ENCODE data around the gene NCAPG2.

NCAPG2 gene

GRCh38 chr7:158734861-158735260 is 30.3 kb upstream of the NCAPG2 start:
- DNase-seq (ENCODE audit: low read depth in 2 of 2), result no peak

- DNase-seq (ENCODE audit: low read depth in 2 of 2), result no peak
Measured at GRCh38 chr7:158733775-158734494, 29.3 kb upstream of the NCAPG2 start.

GRCh38 chr7:158733220-158733519 is 28.6 kb upstream of the NCAPG2 start:
- DNase-seq (ENCODE audit: low read depth in 2 of 2), result no peak

GRCh38 chr7:158732494-158733219 is 28.1 kb upstream of the NCAPG2 start:
- DNase-seq (ENCODE audit: low read depth in 2 of 2), result no peak

DNA sequence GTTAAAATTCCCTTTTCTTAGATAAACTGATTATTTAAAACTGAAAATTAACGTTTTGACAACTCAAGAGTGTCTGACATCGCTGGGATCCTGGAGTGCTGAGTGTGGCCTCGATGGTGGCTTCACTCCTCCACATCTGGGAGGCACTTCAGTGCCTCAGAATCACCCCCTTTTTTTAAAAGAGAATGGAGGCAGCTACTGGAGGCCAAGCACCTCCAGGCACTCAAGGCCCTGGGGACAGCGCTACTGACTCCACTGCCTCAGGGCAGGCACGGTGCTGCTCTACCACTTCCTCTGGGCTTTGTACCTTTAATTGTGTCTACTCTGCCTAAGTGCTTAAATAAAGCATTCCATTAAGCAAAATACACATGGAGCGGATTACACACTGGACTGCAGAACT is 27.2 kb upstream of the NCAPG2 start:
- DNase-seq (ENCODE audit: low read depth in 2 of 2), result no peak

GRCh38 chr7:158730383-158731346 is 26.1 kb upstream of the NCAPG2 start:
- no peak for DNase-seq (ENCODE audit: low read depth in 2 of 2)

GRCh38 chr7:158729646-158730382 is 25.2 kb upstream of the NCAPG2 start:
- DNase-seq (ENCODE audit: low read depth in 2 of 2), result no peak

DNA sequence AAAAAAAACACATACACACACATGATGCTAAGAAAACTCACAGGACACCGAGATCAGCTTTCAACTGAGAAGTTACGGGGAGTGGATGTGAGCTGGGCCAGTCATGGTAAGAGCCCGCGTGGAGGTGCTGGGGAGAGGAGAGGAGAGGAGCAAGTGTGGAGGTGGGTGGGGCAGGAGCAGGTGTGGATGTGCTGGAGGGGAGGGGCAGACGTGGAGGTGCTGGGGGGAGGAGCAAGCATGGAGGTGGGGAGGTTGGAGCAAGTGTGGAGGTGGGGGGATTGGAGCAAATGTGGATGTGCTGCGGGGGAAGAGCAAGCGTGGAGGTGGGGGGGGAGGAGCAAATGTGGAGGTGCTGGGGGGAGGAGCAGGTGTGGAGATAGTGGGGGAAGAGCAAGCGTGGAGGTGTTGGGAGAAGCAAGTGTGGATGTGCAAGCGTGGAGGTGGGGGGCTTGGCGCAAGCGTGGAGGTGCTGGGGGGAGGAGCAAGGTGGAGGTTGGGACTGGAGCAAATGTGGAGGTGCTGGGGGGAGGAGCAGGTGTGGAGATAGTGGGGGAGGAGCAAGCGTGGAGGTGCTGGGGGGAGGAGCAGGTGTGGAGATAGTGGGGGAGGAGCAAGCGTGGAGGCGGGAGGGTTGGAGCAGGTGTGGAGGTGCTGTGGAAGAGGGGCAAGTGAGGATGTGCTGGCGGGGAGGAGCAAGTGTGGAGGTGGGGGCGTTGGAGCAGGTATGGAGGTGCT is 24.5 kb upstream of the NCAPG2 start:
- no peak for DNase-seq (ENCODE audit: low read depth in 2 of 2)

DNA sequence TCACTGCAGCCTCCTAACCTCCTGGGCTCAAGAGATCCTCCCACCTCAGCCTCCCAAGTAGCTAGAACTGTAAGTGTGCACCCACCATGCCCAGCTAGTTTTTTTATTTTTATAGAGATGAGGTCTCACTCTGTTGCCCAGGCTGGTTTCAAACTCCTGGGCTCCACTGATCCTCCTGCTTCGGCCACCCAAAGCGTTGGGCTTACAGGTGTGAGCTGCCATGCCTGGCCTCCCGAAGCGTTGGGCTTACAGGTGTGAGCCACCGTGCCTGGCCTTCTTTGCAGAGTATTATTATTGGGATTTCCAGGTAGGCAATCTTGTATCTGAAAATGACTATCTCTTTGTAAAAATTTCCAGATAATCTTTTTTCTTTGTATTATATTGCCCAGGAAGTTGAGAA is 23.1 kb upstream of the NCAPG2 start:
- no peak for DNase-seq (ENCODE audit: low read depth in 2 of 2)

DNA sequence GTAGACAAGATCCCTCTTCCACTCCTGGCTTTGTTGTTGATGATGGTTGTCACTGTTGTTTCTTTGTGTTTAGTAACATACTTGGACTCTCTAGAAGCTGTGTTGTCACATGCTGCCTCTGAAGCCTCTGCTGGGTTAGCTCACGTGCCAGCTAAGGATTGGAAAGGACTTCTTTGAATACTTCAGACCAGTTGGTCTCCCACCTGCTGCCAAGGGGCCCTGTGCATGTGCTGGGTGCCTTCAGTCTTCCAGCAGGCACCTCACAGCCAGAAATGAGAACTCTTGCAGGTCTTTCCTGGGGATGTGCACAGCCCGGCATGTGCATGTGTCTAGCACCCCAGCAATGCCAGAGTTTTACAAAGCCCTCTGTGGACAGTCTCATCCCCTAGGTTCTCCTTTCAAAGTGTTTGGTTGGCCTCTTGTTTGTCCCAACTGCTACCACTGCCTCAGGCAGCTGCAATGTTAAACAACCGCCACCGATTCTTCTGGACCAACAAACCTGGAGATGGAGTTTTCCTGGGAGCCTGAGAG is 21.7 kb upstream of the NCAPG2 start:
- no peak for DNase-seq (ENCODE audit: low read depth in 2 of 2)

DNA sequence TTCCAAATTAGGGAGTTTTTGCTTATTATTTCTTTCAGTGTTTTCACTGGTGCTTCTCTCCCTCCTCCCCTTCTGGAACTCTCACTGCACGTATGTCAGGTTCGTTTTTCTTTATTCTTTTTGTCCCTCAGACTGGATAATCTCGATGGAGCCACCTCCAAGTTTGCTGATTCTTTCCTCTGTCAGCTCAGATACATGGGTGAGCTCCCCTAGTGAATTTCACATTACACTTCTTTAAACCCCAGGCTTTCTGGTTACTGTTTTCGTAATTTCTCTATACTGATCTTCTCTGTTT is 20.8 kb upstream of the NCAPG2 start:
- DNase-seq (ENCODE audit: low read depth in 2 of 2), result no peak

DNA sequence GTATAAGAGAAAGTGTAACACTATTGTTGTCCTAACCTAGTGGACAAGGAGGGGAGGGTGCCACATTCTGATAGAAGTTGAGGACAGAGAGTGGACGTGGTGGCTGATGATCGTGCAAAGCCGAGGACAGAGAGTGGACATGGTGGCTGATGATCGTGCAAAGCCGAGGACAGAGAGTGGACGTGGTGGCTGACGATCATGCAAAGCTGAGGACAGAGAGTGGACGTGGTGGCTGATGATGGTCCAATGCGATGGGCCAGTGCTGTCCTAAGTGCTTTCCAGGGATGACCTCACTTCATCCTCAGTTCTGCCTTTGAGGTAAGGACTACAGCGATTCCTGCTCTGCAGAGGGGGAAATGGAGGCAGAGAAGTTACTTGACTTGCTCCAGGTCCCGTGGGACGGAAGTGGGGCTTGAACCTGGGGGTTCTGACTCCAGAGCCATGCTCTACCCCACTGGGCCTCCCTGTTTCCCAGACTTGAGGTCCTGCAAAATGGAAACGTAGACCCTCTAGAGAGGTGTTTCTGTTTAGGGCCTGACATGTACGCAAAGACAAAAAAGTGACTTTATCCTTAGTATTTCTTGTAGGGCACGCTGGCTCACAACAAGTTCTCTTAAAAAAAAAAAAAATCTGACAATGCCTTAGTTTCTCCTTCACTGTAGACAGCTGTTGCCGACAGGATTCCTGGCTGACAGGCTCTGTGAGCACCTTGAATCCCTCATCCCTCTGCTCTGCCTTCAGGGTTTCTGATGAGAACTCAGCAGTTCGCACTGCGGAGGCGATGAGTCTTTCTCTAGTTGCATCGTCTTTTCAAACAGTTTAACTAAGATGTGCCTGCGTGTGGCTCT is 20.3 kb upstream of the NCAPG2 start:
- no peak for DNase-seq (ENCODE audit: low read depth in 2 of 2)

DNA sequence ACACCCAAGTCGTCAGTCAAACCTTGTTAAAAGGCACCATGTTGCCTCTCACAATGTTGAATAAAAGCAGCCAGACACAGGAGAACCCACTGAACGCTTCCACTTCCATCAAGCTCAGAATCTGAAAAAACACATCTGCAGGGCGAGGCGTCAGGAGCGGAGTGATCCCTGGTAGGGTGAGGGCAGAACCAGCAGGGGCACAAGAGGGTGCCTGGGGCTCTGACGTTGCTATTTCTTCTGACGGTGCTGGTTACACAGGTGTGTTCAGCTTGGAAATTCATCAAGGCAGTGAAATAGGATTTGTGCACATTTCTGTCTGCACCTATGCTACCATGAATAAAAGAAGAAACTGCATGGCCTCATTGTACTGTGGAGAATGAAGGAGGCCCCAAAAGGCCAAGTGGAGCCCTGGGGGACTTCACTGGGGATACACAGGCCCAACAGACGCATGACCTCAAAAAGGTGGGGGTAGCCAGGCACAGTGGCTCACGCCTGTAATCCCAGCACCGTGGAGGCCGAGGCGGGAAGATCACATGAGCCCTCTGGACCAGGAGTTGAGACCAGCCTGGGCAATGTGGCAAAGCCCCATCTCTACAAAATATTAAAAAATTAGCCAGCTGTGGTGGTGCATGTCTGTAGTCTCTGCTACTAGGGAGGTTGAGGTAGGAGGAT is 19.2 kb upstream of the NCAPG2 start:
- no peak for DNase-seq (ENCODE audit: low read depth in 2 of 2)

- no peak for DNase-seq (ENCODE audit: low read depth in 2 of 2)
Measured at GRCh38 chr7:158723266-158723665, 18.7 kb upstream of the NCAPG2 start.

GRCh38 chr7:158722574-158723237 is 18.1 kb upstream of the NCAPG2 start:
- no peak for DNase-seq (ENCODE audit: low read depth in 2 of 2)

DNA sequence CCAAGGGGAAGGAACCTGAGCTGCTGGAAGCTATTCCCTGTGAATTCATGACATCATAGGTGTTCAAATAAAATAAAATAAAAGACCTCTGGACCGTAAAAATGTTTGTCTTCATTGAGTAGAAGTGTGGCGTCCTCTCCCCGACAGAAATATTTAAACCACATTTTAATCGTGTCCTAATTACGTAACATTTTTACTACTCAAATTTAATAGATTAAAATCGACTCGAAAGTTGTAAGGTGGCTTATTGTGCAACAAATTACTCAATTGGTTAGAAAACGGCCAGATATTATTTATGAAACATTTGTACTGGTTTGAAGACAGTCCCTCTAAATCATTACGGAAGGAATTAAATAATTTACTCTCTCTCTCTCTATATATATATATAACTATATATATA is 15.5 kb upstream of the NCAPG2 start:
- DNase-seq (ENCODE audit: low read depth in 2 of 2), result no peak

DNA sequence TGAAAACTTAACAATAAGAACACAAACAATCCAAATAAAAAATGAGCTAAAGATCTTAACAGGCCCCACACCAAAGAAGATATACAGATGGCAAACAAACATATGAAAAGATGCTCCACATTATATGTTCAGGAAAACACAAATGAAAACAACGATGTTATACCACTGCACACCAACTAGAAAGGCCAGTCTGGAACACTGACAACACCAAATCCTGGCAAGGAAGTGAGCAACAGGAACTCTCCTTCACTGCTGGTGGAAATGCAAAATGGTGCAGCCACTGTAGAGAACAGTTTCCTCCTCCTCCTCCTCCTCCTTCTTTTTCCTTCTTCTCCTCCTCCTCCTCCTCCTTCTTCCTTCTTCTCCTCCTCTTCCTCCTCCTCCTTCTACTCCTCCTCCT is 12.2 kb upstream of the NCAPG2 start:
- no peak for DNase-seq (ENCODE audit: low read depth in 2 of 2)

- no peak for DNase-seq (ENCODE audit: low read depth in 2 of 2)
Measured at GRCh38 chr7:158710651-158711102, 6.1 kb upstream of the NCAPG2 start.

GRCh38 chr7:158707610-158708009 is 3.0 kb upstream of the NCAPG2 start:
- no peak for DNase-seq (ENCODE audit: low read depth in 2 of 2)

Data from stimulated activated CD8-positive, alpha-beta memory T cell treated with anti-CD3 and anti-CD28 coated beads, Interleukin-2, amount 100 ng/mL, for 48 hours (primary cell).